Smooth muscle cell (in vitro differentiated cells): ENCODE measurements around the gene ATG3. TPM values are rescaled to one million over a fixed set of nuclear protein-coding genes. Genes with fewer than 3 reads are reported as not detected.

Experiments used
- DNase-seq: peaks from one replicate; lab custom pipeline; 2025; ENCODE audit not compliant: unreplicated experiment; lab: John Stamatoyannopoulos, UW
- H2AFZ ChIP-seq: fragments of 200-600 bp; sonication (generic); 2 replicates; pipeline ENCODE4 v1.6.0; 2016; ENCODE audit warnings: antibody characterized with exemption, low read depth, mild to moderate bottlenecking
- H3F3A ChIP-seq: fragments of 200-600 bp; sonication (generic); 2 replicates; pipeline ENCODE4 v1.6.0; 2017; ENCODE audit warnings: antibody characterized with exemption, low read depth
- H3K27ac ChIP-seq: fragments of 200-600 bp; sonication (generic); 2 replicates; pipeline ENCODE4 v1.5.1; 2016; ENCODE audit warnings: low read depth, mild to moderate bottlenecking
- H3K27me3 ChIP-seq: fragments of 200-600 bp; sonication (generic); 2 replicates; pipeline ENCODE4 v1.6.1; 2016; ENCODE audit warnings: low read depth, mild to moderate bottlenecking
- H3K36me3 ChIP-seq: fragments of 200-600 bp; sonication (generic); 2 replicates; pipeline ENCODE4 v1.5.1; 2016; ENCODE audit warnings: low read depth
- H3K4me1 ChIP-seq: fragments of 200-600 bp; sonication (generic); 2 replicates; pipeline ENCODE4 v1.5.1; 2016; ENCODE audit warnings: low read depth
- H3K4me2 ChIP-seq: fragments of 200-600 bp; sonication (generic); 2 replicates; pipeline ENCODE4 v1.6.0; 2016; ENCODE audit warnings: mild to moderate bottlenecking
- H3K4me3 ChIP-seq: fragments of 200-600 bp; sonication (generic); 2 replicates; pipeline ENCODE4 v1.5.1; 2016; ENCODE audit warnings: mild to moderate bottlenecking
- H3K79me2 ChIP-seq: fragments of 200-600 bp; sonication (generic); 2 replicates; pipeline ENCODE4 v1.6.0; 2016; ENCODE audit warnings: low read depth, mild to moderate bottlenecking
- H3K9ac ChIP-seq: fragments of 200-600 bp; sonication (generic); 2 replicates; pipeline ENCODE4 v1.6.0; 2016; ENCODE audit warnings: low read depth
- H3K9me3 ChIP-seq: fragments of 200-600 bp; sonication (generic); replicated peaks from 2 replicates; pipeline ENCODE4 v1.5.1; 2016; ENCODE audit warnings: low read depth
- H4K20me1 ChIP-seq: fragments of 200-600 bp; sonication (generic); 2 replicates; pipeline ENCODE4 v1.6.0; 2016; ENCODE audit warnings: low read depth
- CTCF ChIP-seq: fragments of 200-600 bp; sonication (generic); IDR thresholded peaks from 2 replicates; pipeline ENCODE4 v1.5.1; 2017; ENCODE audit warnings: borderline replicate concordance, mild to moderate bottlenecking, antibody characterized with exemption; ENCODE audit not compliant: insufficient read depth, poor library complexity, severe bottlenecking
- WGBS: methylation state at CpG from one replicate; pipeline ENCODE4 v1.1.7; 2016; ENCODE audit warnings: low lambda C conversion rate; 5-methylcytosine and 5-hydroxymethylcytosine counted together
- polyA plus RNA-seq: library from polyadenylated mRNA; unstranded; fragments of >200 nt; fragmentation: Nextera tagmentation; extraction: Ambion mirVana; gene quantifications from 2 replicates; pipeline ENCODE4 v1.2.1, GENCODE V29; 2016
- total RNA-seq: library from RNA; depleted of rRNA; stranded (reverse); fragments of >200 nt; gene quantifications from 2 replicates; pipeline ENCODE4 v1.2.3, GENCODE V29; 2014

The ATG3 gene
- total and polyA plus RNA-seq, 2 experiments from 2014 or later: 35.7 to 57.8 TPM

GRCh38 chr3:112605285-112605684, 43.5 kb upstream of the ATG3 start:
- H3K79me2 ChIP-seq: no peaks in the 10 kb centered on the region
- H3K4me3 ChIP-seq: no peak overlapping the region
- no peak overlapping the region for H3K9ac ChIP-seq
- H3K9me3 ChIP-seq: no peaks in the 10 kb centered on the region
- H3F3A ChIP-seq: peaks cover 5% of the 10 kb centered on the region
- no peak for DNase-seq
- H2AFZ ChIP-seq: no peak overlapping the region
- H3K36me3 ChIP-seq: no peaks in the 10 kb centered on the region
- no peaks in the 10 kb centered on the region for H4K20me1 ChIP-seq
- H3K4me1 ChIP-seq: peaks cover 7% of the 10 kb centered on the region
- TF ChIP-seq CTCF: no peak
- no peaks in the 10 kb centered on the region for H3K27me3 ChIP-seq
- H3K27ac ChIP-seq: peak overlapping the region; percentile 72
- peak overlapping the region; percentile 64 for H3K4me2 ChIP-seq
- WGBS: 86% methylated on average over 9 of the region's 9 CpGs

- TF ChIP-seq CTCF: no peak
- H3K79me2 ChIP-seq: no peaks in the 10 kb centered on the region
- H3K36me3 ChIP-seq: no peaks in the 10 kb centered on the region
- peak overlapping the region; percentile 64 for H3K4me2 ChIP-seq
- no peaks in the 10 kb centered on the region for H4K20me1 ChIP-seq
- H3F3A ChIP-seq: peaks cover 5% of the 10 kb centered on the region
- H3K4me3 ChIP-seq: no peak overlapping the region
- H3K27ac ChIP-seq: peak overlapping the region; percentile 72
- H2AFZ ChIP-seq: no peak overlapping the region
- no peaks in the 10 kb centered on the region for H3K9me3 ChIP-seq
- no peaks in the 10 kb centered on the region for H3K27me3 ChIP-seq
- H3K9ac ChIP-seq: no peak overlapping the region
- 19% methylated on average over 4 of the region's 4 CpGs for WGBS
- DNase-seq: no peak
- H3K4me1 ChIP-seq: peaks cover 7% of the 10 kb centered on the region
These were observed 42.8 kb upstream of the ATG3 start for GRCh38 chr3:112604536-112604935.

- TF ChIP-seq CTCF: no peak
- Histone ChIP-seq H2AFZ (no peak overlapping the region), H3K4me1 (no peaks in the 10 kb centered on the region), H3K27me3 (no peaks in the 10 kb centered on the region), H4K20me1 (no peaks in the 10 kb centered on the region), H3K36me3 (no peaks in the 10 kb centered on the region), H3K9me3 (no peaks in the 10 kb centered on the region), H3K79me2 (no peaks in the 10 kb centered on the region), H3K9ac (no peak overlapping the region), H3K4me2 (peak overlapping the region; percentile 1), H3F3A (peaks cover 5% of the 10 kb centered on the region), H3K4me3 (no peak overlapping the region), H3K27ac (no peak overlapping the region)
- no peak for DNase-seq
These were observed 40.6 kb upstream of the ATG3 start for GRCh38 chr3:112602217-112602838.

GRCh38 chr3:112598731-112599130, 37.0 kb upstream of the ATG3 start:
- Histone ChIP-seq H3K4me1 (no peaks in the 10 kb centered on the region), H3F3A (peaks cover 2% of the 10 kb centered on the region), H4K20me1 (no peaks in the 10 kb centered on the region), H3K4me3 (no peak overlapping the region), H3K27me3 (no peaks in the 10 kb centered on the region), H3K27ac (no peak overlapping the region), H3K36me3 (peaks cover 4% of the 10 kb centered on the region), H3K9ac (no peak overlapping the region), H3K9me3 (no peaks in the 10 kb centered on the region), H2AFZ (no peak overlapping the region), H3K4me2 (no peak overlapping the region), H3K79me2 (no peaks in the 10 kb centered on the region)
- no peak for DNase-seq
- no peak for TF ChIP-seq CTCF
